HS-5 (cell line): Measurements from ENCODE around the gene ZBTB37.
"Not testable (repeated sequence)": the region's sequence is repeated elsewhere in the genome, so short reads cannot be mapped to it uniquely, and the experiment has no call there.

ENCODE experiments used
- DNase-seq: peaks from one replicate; pipeline ENCODE4 v3.0.0-alpha.2; 2012; ENCODE audit warnings: low read depth

ZBTB37 gene

GRCh38 chr1:173866413-173867115 lies 1.6 kb upstream of the ZBTB37 start:
- DNase-seq = no peak

GRCh38 chr1:173867141-173867752 lies 933 bp upstream of the ZBTB37 start:
- DNase-seq = no peak

GRCh38 chr1:173867753-173868265 lies 371 bp upstream of the ZBTB37 start, which contains the start of gene GAS5:
Gene GAS5 (minus strand): TSS chr1:173867989.
- peak; percentile 97 for DNase-seq

- DNase-seq = no peak
Measured at GRCh38 chr1:173869021-173869359, 810 bp downstream of the ZBTB37 start.

GRCh38 chr1:173870252-173871075 lies 2.3 kb downstream of the ZBTB37 start:
- DNase-seq = no peak

GRCh38 chr1:173871091-173871490 lies 2.9 kb downstream of the ZBTB37 start:
- no peak for DNase-seq

- DNase-seq = no peak
Measured at GRCh38 chr1:173871500-173871899, 3.3 kb downstream of the ZBTB37 start.

- DNase-seq = no peak
Measured at GRCh38 chr1:173876732-173877131, 8.6 kb downstream of the ZBTB37 start.

- DNase-seq = no peak
Measured at GRCh38 chr1:173878251-173878650, 10.1 kb downstream of the ZBTB37 start.

GRCh38 chr1:173881117-173881516 lies 12.9 kb downstream of the ZBTB37 start:
- not testable (repeated sequence) for DNase-seq

- no peak for DNase-seq
Measured at GRCh38 chr1:173884701-173885100, 16.5 kb downstream of the ZBTB37 start.

- no peak for DNase-seq
Measured at GRCh38 chr1:173886746-173887611, 18.8 kb downstream of the ZBTB37 start.

GRCh38 chr1:173887627-173888026 lies 19.4 kb downstream of the ZBTB37 start:
- DNase-seq = no peak

GRCh38 chr1:173888749-173889148 lies 20.6 kb downstream of the ZBTB37 start:
- DNase-seq = no peak

- DNase-seq = no peak
Measured at GRCh38 chr1:173889885-173890284, 21.7 kb downstream of the ZBTB37 start.

GRCh38 chr1:173893611-173894010 lies 25.4 kb downstream of the ZBTB37 start:
- DNase-seq = no peak

- no peak for DNase-seq
Measured at GRCh38 chr1:173894189-173894588, 26.0 kb downstream of the ZBTB37 start.

GRCh38 chr1:173900427-173900826 lies 32.2 kb downstream of the ZBTB37 start:
- DNase-seq = no peak

- DNase-seq = no peak
Measured at GRCh38 chr1:173900992-173901391, 32.8 kb downstream of the ZBTB37 start.

- no peak for DNase-seq
Measured at GRCh38 chr1:173903827-173904531, 35.8 kb downstream of the ZBTB37 start.

- no peak for DNase-seq
Measured at GRCh38 chr1:173913111-173913510, 44.9 kb downstream of the ZBTB37 start.
